ENCODE measurements around the gene ATP6V1B1.

Gene ATP6V1B1

GRCh38 chr2:70935468-70936164 lies at the start of gene ATP6V1B1:
TSS of gene ATP6V1B1 (plus strand) at chr2:70935900. CDS start at chr2:70935955, 55 bp downstream.
- no peak for DNase-seq

GRCh38 chr2:70886541-70886987 lies 49.1 kb upstream of the ATP6V1B1 start:
- DNase-seq: no peak

- DNase-seq: no peak
These were observed 48.5 kb upstream of the ATP6V1B1 start for GRCh38 chr2:70887208-70887549.

GRCh38 chr2:70887550-70888246 lies 48.0 kb upstream of the ATP6V1B1 start:
- no peak for DNase-seq

GRCh38 chr2:70888366-70888922 lies 47.3 kb upstream of the ATP6V1B1 start:
- DNase-seq: no peak

GRCh38 chr2:70888923-70889715 lies 46.6 kb upstream of the ATP6V1B1 start:
- DNase-seq: no peak

GRCh38 chr2:70889716-70890037 lies 46.0 kb upstream of the ATP6V1B1 start:
- DNase-seq: no peak

- DNase-seq: no peak
These were observed 45.1 kb upstream of the ATP6V1B1 start for GRCh38 chr2:70890469-70891065.

GRCh38 chr2:70891572-70892357 lies 43.9 kb upstream of the ATP6V1B1 start:
- DNase-seq: no peak

- no peak for DNase-seq
These were observed 43.0 kb upstream of the ATP6V1B1 start for GRCh38 chr2:70892750-70893149.

GRCh38 chr2:70893186-70893585 lies 42.5 kb upstream of the ATP6V1B1 start:
- no peak for DNase-seq

GRCh38 chr2:70894765-70895164 lies 40.9 kb upstream of the ATP6V1B1 start:
- DNase-seq: no peak

GRCh38 chr2:70895249-70895648 lies 40.5 kb upstream of the ATP6V1B1 start:
- no peak for DNase-seq

GRCh38 chr2:70895998-70896764 lies 39.5 kb upstream of the ATP6V1B1 start:
- no peak for DNase-seq

- DNase-seq: no peak
These were observed 38.9 kb upstream of the ATP6V1B1 start for GRCh38 chr2:70896765-70897202.

- no peak for DNase-seq
These were observed 38.3 kb upstream of the ATP6V1B1 start for GRCh38 chr2:70897203-70897976.

GRCh38 chr2:70897977-70898226 lies 37.8 kb upstream of the ATP6V1B1 start:
- no peak for DNase-seq

- DNase-seq: no peak
These were observed 37.1 kb upstream of the ATP6V1B1 start for GRCh38 chr2:70898363-70899240.

GRCh38 chr2:70901227-70902066 lies 34.3 kb upstream of the ATP6V1B1 start:
- no peak for DNase-seq
